HEK293 (cell line): Measurements from ENCODE around the gene C8A.
A peak's percentile ranks its signal among the peaks of the same experiment; 100 is the strongest.

Source experiments
- CTCF ChIA-PET: fragments of 350-600 bp; formaldehyde crosslinking; extraction: SDS; loops from one replicate; lab custom pipeline; 2021; ENCODE audit warnings: antibody characterized with exemption; lab: Yijun Ruan, JAX
- POLR2A ChIA-PET: fragments of 300-600 bp; formaldehyde crosslinking; extraction: SDS; loops from one replicate; lab custom pipeline; 2020; ENCODE audit warnings: antibody characterized with exemption, inconsistent platforms; lab: Yijun Ruan, JAX
- H3K27ac ChIP-seq: fragments of 200-500 bp; sonication (Bioruptor generic); 2 replicates; pipeline ENCODE4 v1.5.1; 2014; ENCODE audit warnings: low read depth, low read length, control low read depth, inconsistent platforms; ENCODE audit errors: extremely low read depth
- H3K36me3 ChIP-seq, 2 experiments: fragments of 200-500 bp in 1 of 2; sonication (Bioruptor generic) in 1 of 2; 1 replicate in 1 of 2; 2 replicates in 1 of 2; pipeline ENCODE4 v1.5.1; 2014 to 2017; ENCODE audit warnings: inconsistent platforms in 2 of 2, low read length in 2 of 2; ENCODE audit not compliant: control insufficient read depth in 2 of 2, insufficient read depth in 1 of 2
- H3K4me1 ChIP-seq: fragments of 200-500 bp; sonication (Bioruptor generic); 2 replicates; pipeline ENCODE4 v1.5.1; 2014; ENCODE audit warnings: mild to moderate bottlenecking, low read length, inconsistent platforms; ENCODE audit not compliant: control insufficient read depth, insufficient read depth
- H3K4me3 ChIP-seq: 2 replicates; pipeline ENCODE4 v1.5.1; 2011; ENCODE audit warnings: low read depth, mild to moderate bottlenecking, control low read depth, low read length, moderate library complexity
- H3K9me3 ChIP-seq: fragments of 200-500 bp; sonication (Bioruptor generic); 2 replicates; pipeline ENCODE4 v1.5.1; 2014; ENCODE audit warnings: low read depth, low read length, inconsistent platforms; ENCODE audit not compliant: control insufficient read depth, insufficient read depth
- PRDM10 ChIP-seq: fragments of 450-650 bp; formaldehyde crosslinking; IDR thresholded peaks from 2 replicates; pipeline ENCODE4 v1.5.1; 2016; ENCODE audit warnings: missing biosample characterization, missing genetic modification characterization
- PRDM4 ChIP-seq: fragments of 450-650 bp; formaldehyde crosslinking; IDR thresholded peaks from 2 replicates; pipeline ENCODE4 v1.5.1; 2017; ENCODE audit warnings: missing biosample characterization, missing genetic modification characterization
- TSHZ1 ChIP-seq: fragments of 450-650 bp; formaldehyde crosslinking; IDR thresholded peaks from 2 replicates; pipeline ENCODE4 v1.5.1; 2016; ENCODE audit warnings: missing biosample characterization, missing genetic modification characterization, borderline replicate concordance
- ZBTB44 ChIP-seq: fragments of 450-650 bp; IDR thresholded peaks from 2 replicates; pipeline ENCODE4 v1.5.1; 2018; ENCODE audit warnings: missing biosample characterization, mild to moderate bottlenecking, missing genetic modification characterization
- ZFHX2 ChIP-seq: fragments of 450-650 bp; formaldehyde crosslinking; conservative IDR thresholded peaks from 2 replicates; pipeline ENCODE4 v1.5.1; 2016; ENCODE audit warnings: missing biosample characterization, missing genetic modification characterization
- ZNF311 ChIP-seq: fragments of 450-650 bp; formaldehyde crosslinking; IDR thresholded peaks from 2 replicates; pipeline ENCODE4 v1.5.1; 2017; ENCODE audit warnings: missing biosample characterization, missing genetic modification characterization, borderline replicate concordance
- ZNF335 ChIP-seq: fragments of 450-650 bp; formaldehyde crosslinking; conservative IDR thresholded peaks from 2 replicates; pipeline ENCODE4 v1.5.1; 2016; ENCODE audit warnings: missing biosample characterization, missing genetic modification characterization
- ZNF341 ChIP-seq: fragments of 450-650 bp; formaldehyde crosslinking; IDR thresholded peaks from 2 replicates; pipeline ENCODE4; 2016; ENCODE audit warnings: low read depth, missing biosample characterization, missing genetic modification characterization
- ZNF639 ChIP-seq: fragments of 450-650 bp; formaldehyde crosslinking; IDR thresholded peaks from 2 replicates; pipeline ENCODE4 v1.5.1; 2016; ENCODE audit warnings: missing biosample characterization, missing genetic modification characterization
- ZNF704 ChIP-seq: fragments of 450-650 bp; formaldehyde crosslinking; IDR thresholded peaks from 2 replicates; pipeline ENCODE4 v1.5.1; 2016; ENCODE audit warnings: missing biosample characterization, missing genetic modification characterization
- ZSCAN30 ChIP-seq: fragments of 450-650 bp; IDR thresholded peaks from 2 replicates; pipeline ENCODE4 v1.5.1; 2018; ENCODE audit warnings: missing biosample characterization, mild to moderate bottlenecking, missing genetic modification characterization, moderate library complexity

The C8A gene

GRCh38 chr1:56817716-56818463, 36.7 kb upstream of the C8A start:
- Histone ChIP-seq H3K27ac (no peak overlapping the region), H3K4me1 (no peaks in the 10 kb centered on the region), H3K4me3 (no peak overlapping the region), H3K36me3 (no peaks in the 10 kb centered on the region), H3K9me3 (no peaks in the 10 kb centered on the region)
- ChIA-PET CTCF (interaction anchor here (0.6 to 1.2 kb wide), 6 partner anchors 10 to 514 kb away, joined by 3 to 6 read pairs (median 3); no protein-coding TSS in a partner anchor), POLR2A (interaction anchor here (1.0 kb wide), 1 partner anchor 17 kb away, joined by 3 read pairs; no protein-coding TSS in a partner anchor)
- TF ChIP-seq PRDM4 (no peak), PRDM10 (tag by site-specific recombination) (peak; percentile 95)

- POLR2A ChIA-PET, result interaction anchor here (0.7 kb wide), 1 partner anchor 241 kb away, joined by 5 read pairs; no protein-coding TSS in a partner anchor
- Histone ChIP-seq H3K4me3 (no peak within 1 kb of the TSS), H3K9me3 (no peaks in the 10 kb centered on the region), H3K27ac (no peak within 1 kb of the TSS), H3K36me3 (no peaks in the 10 kb centered on the region), H3K4me1 (no peaks in the 10 kb centered on the region)
- TF ChIP-seq ZNF704 (no peak), ZNF341 (tag by site-specific recombination) (peak; percentile 84), ZNF639 (tag by site-specific recombination) (no peak)
- CTCF ChIA-PET, result interaction anchor here (0.5 to 3.7 kb wide), 5 partner anchors 11 to 969 kb away, joined by 3 to 28 read pairs (median 4); no protein-coding TSS in a partner anchor
Measured at GRCh38 chr1:56819387-56819899, 35.2 kb upstream of the C8A start, which contains the start of gene FYB2. TSS of gene FYB2 (minus strand) at chr1:56819404. CDS start at chr1:56819290, 114 bp downstream.

GRCh38 chr1:56820755-56821461, 33.7 kb upstream of the C8A start:
- Histone ChIP-seq H3K4me1 (no peaks in the 10 kb centered on the region), H3K9me3 (no peaks in the 10 kb centered on the region), H3K4me3 (no peak overlapping the region), H3K36me3 (no peaks in the 10 kb centered on the region), H3K27ac (no peak overlapping the region)
- POLR2A ChIA-PET, result no interaction called here
- CTCF ChIA-PET, result interaction anchor here (0.5 to 3.7 kb wide), 46 partner anchors 10 to 1536 kb away, joined by 3 to 28 read pairs (median 4); no protein-coding TSS in a partner anchor
- no peak for TF ChIP-seq TSHZ1 (tag by site-specific recombination)
- TF ChIP-seq ZSCAN30 (tag by site-specific recombination), result peak; percentile 74; the same call in 1 of the 2 replicates
- 0 out of 2 replicates have a peak, but pooled peaks have one; percentile 12 for TF ChIP-seq ZBTB44 (tag by site-specific recombination)
- 0 out of 2 replicates have a peak, but pooled peaks have one; percentile 22 for TF ChIP-seq ZNF335 (tag by site-specific recombination)
- TF ChIP-seq ZFHX2 (tag by site-specific recombination), result peak; percentile 56
- no peak for TF ChIP-seq ZNF311 (tag by site-specific recombination)
